Embryonic facial prominence (tissue), 1 donor: ENCODE results near the gene SEMA5A.

Experiments used
- DNase-seq: peaks from one replicate; pipeline ENCODE4 v3.0.0-alpha.2; 2016; ENCODE audit errors: extremely low spot score

Gene SEMA5A

DNA sequence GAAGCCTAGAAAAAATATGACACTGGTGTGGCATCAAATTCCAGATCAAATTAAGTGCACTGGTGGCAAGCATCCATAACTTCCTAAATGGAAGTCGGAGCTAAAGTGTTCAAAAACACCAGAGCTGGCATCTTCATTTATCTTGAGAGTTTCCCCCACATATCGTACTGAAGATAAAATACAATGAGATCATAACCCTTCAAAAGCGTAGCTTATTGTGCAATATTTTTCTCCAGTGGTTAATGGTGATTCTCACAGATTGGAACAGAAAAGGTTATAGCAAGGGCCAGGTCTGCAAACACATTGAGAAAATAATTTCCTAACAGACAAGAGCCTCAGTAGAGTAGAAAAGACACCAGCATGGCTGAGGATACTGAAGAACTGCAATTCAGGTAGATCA lies 147.6 kb downstream of the SEMA5A start:
- no peak for DNase-seq

DNA sequence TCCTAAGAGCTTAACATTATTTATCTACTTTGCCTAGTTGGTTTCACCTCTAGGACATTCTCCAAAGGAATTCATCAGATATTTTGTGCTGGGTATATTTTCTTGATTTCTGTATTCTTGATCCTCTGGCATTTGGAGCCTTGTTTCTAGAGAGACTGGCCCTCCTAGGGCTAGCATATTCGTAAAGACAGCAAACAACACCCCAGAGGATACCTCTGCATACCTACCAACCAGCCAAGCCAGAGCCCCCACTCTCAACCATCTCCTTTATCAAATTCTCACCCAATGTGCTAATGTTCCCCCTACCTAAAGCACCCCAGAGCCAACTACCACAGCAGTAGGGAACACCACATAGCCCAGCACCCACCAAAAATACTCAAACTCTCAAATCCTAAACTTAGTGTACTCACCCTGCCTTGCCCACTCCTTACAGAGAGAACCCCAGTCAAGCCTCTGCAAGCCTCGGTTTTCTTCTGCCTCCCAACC lies 149.5 kb downstream of the SEMA5A start:
- no peak for DNase-seq

DNA sequence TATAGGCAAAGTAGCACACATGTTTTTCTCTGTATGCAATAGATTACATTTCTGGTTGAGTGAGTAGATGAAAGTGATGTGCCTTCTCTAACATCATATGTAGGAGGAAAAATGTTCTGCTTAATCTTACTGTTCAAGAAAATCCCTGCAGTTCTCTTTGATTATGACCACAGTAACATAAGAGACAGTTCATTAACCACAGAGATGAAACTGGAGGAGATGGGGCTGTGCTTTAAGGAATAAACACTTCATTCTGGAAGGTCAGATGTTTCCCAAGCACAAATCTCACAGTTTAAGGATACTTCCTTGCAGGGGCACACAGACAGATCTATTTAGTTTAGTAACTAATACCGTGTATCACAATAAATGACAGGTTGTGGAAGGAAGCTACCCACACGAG lies 150.2 kb downstream of the SEMA5A start:
- DNase-seq, result no peak

DNA sequence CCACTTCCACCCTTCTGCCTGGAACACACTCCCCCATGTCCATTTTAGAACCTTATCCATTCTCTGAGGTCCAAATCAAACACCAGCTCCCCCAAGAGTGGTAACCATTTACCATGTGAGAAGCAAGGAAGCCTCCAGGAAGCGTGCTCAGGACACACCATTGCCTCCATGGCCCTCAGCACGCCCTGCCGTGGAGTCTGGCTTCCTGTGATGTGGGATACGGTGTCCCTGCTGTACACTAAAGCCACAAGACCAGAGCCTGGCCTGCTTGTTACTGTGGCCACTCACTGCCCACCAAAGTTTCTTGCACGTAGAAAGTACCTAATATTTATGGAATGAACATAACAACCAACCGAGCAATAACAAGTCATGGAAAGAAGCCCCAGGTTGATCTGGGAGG lies 151.7 kb downstream of the SEMA5A start:
- DNase-seq, result no peak

DNA sequence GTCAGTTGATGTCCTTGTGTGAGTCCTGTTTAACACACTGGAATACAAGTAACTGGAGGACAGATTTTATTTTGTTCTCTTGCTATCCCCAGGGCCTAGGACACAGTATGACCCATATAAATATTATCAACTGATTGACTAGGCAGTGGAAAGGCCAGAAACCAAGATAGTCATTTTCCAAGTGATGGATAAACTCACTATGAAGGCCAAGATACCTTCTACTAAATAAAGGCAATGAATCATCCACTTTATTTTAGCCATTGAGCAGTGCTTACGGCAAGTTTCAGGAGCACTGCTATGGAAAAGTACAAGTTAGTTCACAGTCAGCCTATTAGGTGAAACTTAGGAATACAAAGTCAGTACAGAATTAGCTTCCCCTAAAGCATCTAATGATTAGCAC lies 153.2 kb downstream of the SEMA5A start:
- DNase-seq, result no peak

DNA sequence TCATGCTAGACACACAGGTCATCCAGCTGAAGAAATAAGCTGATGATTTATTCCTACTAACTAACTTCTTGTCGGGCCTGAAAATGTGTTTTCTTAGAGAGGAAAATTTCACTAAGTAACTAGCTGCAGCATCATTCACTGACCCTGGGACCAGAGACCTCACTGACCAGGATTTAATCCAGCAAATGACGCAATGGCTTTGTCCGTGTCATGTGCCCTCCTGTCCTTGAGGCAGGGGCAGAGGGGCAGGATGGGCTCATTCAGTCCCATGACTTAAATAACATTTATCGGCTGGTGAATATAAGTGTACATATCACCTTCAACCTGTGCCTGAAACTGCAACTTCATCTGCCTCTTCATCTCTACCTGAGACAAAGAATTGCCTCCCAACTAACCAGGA lies 154.8 kb downstream of the SEMA5A start:
- no peak for DNase-seq

DNA sequence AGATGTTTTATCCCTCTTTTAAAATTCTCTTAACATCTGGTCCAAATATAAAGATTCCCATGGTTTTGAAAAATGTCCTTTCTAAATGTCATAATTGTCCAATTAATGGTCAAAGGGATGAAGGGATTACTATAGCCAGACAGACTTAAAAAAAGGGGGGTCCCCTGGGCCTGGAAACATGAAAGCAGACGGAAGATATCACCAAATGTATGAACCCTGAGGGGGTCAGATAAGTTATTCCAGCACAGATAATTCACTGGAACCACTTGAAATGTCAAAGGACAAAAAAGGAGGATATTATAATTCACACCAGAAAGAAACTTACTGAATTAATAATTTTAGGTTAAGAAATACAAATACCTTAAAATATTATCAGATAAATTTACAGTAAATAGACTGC lies 155.8 kb downstream of the SEMA5A start:
- DNase-seq, result no peak

DNA sequence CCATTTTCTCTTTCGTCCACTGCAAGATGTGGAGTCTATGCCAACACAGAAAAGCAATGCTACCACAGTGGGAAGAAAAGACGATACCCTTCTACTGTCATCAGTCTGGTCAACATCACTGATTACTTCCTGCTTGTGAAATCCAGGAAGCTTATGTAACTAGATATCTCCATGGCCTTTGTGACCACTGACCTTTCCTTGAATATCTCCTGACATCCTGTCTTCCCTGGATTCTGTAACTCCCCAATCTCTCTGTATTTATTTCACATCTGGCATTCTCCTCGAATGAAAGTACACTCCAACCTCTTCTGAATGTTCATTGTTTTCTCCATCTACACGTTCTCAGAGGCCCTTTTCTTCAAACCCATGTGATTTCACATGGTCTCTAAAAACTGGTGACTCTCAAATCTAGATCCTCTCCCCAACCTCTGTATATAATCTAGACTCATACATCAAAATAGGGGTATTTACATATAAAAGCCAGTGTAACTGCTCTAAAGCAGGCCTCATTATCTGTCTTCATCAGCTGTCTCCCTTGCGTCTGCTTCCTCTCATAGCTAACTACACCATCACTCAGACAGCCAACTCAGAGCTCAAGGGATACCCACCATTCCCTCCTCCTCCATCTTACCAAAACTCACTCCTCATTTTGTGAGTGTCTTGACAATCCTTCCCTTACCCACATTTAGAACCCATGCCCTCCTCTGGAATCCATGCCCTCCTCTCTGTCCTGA lies 156.8 kb downstream of the SEMA5A start:
- DNase-seq, result no peak

DNA sequence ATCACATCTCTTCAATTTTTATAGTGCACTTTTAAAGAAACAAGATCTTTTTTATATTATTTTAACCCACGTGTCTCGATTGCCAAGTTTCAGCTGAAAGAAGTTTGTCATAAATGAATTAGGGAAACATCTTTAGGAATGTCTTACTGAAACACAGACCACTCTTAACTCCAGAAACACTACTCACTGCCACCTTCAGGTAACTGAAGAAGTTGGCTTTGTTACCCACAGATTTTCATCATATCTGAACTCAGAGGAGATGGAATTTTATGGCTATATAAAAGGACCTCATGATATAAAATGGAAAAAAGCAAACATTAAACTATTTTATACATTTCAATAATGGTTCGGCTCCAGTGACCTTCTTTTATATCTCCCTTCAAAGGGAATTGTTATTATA lies 158.0 kb downstream of the SEMA5A start:
- no peak for DNase-seq

DNA sequence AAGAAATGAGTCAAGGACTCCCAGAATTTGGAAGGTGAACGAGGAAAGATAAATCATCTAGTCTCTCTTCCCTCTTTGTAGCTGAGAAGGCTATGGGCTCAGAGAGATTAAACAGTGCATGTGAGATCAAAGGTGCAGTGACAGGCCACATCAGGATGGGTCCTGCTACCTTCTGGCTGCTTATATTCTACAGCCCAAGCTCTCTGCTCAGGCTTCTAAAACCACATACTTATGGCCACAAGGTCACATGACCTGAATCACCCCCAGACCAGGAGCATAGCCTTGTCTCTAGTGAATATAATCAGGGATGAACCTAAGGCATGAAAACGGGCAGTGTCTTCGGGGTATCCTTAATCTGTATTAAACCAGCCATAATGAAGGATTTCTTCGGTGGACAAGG lies 158.9 kb downstream of the SEMA5A start:
- DNase-seq, result no peak

DNA sequence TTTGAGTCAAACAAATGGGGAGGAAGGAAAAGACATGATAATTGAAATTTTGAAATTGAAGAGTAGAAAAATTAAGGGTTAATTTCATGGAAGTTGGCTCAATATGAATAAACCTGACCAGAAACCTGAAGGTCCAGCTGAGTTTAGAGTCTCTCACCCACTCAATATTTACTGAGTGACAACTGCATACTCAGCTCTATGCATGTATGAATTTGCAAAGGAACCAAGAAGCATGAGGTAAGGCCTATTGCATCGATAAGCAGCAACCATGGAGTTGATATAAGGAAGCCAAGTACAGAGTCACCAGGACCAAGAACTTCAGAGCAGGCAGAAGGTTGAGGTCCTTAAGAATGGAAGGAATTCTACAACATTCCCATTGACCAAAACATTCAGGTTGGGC lies 163.4 kb downstream of the SEMA5A start:
- no peak for DNase-seq

DNA sequence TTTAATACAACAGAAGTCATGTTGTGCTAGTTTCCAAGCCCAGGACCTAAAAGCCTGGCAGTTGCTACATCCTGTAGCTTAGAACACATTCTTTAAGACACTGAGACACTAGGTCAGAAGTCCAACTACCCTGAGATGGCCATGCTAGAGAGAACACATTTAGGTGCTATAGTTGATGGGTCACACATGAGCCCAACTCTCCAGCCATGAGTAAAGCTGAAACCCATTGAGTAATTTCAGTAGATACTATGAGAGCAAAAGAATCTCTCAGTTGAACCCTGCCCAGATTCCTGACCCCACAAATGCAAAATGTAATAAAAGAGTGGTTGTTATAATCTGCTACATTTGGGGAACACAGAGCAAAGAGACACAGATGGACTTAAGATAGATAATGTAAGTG lies 164.4 kb downstream of the SEMA5A start:
- no peak for DNase-seq

DNA sequence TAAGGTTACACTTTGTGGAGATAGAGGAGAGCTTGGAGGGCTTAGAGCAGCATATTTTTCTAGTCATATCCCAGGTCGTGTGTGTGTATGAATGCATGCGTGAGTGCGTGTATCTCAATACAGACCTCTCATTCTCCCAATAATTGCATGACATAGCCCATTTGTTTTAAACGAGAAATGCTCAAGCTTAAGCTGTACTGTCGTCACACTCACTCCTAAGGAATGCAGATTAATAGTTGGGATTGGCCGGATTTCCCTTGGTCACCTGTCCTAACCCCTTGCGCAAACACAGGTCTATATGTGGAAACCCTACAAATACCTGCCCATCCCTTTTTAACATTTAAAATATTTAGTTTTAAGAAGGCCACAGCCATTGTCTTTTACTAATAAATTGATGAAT lies 165.8 kb downstream of the SEMA5A start:
- DNase-seq, result no peak

DNA sequence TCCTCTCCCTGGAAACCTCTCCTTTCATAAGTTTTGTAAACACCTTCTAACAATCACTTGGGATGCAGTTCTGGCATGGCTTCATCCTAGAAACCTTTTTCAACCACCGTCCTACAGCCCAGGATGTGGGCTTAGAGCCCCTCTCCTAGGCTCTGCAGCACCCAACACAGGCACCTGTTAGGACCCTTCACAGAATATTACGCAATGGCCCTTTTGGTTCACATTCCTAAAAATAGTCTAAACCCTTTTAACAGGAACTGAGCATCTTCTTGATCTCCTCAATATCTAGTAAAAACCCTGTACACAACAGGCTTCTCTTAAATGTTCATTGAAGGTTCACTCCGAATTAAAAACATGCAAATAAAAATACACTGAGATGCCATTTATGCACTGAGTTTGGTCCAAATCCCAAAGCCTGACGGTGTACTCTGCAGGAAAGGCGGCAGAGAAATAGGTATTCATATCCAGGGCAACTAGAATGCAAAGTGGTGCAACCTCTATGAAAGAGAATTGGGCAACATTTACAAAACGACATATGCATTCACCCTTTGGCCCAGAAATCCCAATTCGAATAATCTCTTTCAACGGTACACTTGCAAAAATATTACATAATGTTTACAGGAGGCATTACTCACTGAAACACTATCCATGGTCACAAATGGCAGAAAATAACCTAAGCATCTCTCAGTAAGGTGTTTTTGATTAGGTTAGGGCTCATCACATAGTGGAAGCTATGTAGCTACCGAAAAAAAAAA lies 169.3 kb downstream of the SEMA5A start:
- no peak for DNase-seq

DNA sequence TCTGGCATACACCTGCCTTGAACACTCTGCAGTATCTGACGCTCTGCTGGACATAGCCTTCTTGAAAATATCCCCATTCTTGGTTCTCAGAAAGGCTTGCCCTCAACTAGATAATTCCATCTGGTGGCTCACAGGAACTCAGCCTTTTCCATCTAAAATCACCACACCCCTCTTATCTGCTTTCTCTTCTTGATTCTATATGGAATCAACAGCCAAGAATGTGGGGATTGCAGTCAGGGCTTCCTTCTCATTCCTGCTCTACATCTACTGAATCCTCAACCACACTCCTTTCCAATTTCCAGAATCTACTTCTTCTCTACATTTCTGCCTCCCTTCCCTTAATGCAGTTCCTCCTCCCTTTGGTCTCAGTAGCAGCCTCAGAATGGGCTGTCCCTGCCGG lies 170.1 kb downstream of the SEMA5A start:
- DNase-seq, result no peak

DNA sequence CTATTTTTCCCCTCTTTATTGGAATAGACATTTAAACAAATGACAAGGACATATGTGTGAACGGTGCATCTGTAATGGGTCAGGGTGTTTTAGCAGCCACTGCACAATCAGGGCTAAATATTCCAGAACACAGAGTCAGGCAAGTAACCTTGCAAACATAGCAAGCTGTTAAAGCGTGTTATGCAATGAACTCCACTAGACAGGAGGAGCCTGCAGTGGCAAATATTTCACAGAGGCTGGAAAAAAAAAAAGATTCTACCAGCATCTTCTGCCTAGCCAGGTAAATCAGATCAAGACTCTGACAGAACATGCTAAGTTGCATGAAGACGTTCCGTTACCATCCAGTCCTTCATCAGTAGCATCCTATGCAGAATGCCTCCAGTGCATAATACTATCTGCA lies 171.8 kb downstream of the SEMA5A start:
- no peak for DNase-seq

DNA sequence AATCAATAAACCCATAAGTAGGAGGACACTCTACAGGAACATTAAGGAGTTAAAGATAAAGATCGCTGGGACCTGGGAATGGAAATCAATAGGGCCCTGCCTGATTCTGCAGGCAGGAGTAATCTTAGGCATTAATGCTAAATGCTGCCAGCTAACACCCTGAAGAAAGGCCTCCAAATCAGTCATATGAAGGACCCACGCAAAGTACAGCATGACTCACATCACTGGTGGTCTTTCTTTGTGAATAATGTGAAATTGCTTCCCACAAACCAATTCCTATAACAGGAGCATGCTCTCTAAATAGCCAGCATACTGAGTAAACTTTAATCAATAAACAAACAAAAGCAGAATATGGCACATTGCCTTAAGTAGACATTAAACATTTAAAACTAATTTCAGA lies 172.3 kb downstream of the SEMA5A start:
- DNase-seq, result no peak

DNA sequence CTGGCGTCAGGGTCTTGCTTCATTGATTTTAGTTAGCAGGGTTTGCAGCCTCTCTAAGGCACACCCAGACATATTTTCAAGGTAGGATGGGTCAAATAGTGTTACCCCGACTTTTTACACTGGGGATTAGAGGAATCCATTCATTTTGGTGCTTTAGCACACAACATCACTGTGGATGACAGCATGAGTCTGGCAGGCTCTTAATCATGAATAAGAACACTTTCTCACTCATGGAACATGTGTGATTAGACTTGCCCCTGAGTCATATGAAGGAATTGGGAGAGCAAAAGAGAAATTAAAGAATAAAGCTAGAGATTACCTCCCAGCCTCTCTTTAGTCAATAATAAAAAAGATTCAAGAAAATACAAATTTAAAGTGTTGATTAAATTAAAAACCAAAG lies 175.6 kb downstream of the SEMA5A start:
- DNase-seq, result no peak

DNA sequence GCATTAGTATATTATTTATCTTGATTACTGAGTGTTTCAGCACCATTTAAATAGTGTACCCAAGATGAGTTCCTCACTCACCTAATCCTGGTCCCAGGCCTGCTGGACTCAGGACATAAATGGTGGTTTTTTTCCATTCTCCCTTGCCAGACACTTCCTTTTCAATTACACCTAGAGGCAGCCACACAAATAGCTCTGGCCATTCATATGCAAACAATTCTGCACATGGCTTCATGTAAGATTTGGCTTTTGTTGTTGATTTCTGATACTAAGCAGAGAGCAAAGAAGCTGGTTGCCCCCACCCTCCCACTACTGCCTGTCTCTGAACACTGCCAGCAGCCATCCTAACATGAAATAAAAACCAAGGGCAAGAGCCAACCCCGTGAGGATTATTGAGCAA lies 180.4 kb downstream of the SEMA5A start:
- DNase-seq, result no peak

DNA sequence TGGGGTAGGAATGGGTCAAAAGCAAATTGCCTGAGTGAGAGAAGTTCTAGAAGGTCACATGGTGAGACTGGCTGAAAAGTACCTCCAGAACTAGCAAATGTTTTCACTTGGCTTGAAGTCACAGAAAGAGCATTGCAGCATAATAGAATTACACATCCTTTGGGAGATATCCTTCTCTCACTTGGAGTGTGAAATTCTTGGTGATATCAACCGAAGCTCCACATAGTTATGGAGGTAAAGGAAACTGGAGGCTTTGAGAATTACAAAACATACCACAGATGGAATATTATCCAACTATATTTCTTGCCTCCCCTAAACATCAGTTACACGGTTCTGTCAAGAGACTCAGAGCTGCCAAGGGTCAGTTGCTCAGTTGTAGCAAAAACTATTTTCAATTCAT lies 182.4 kb downstream of the SEMA5A start:
- no peak for DNase-seq

DNA sequence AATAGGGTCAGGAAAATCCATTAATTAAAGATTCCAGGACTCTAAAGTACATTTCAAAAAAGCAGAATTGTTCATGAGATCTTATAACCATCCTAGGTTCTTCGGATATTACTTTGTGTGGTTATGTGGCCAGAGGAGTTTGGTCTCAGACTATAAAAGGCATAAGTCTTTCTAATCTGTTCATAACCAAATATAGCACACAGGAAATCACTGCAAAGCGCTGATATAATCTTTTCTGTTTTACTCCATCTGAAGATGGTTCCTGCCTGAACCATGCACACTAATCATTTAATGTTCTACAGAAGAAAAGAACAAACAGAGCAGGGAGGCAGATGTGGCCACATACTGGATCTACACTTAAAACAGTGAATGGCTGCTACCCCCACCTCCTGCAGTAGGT lies 182.8 kb downstream of the SEMA5A start:
- no peak for DNase-seq

DNA sequence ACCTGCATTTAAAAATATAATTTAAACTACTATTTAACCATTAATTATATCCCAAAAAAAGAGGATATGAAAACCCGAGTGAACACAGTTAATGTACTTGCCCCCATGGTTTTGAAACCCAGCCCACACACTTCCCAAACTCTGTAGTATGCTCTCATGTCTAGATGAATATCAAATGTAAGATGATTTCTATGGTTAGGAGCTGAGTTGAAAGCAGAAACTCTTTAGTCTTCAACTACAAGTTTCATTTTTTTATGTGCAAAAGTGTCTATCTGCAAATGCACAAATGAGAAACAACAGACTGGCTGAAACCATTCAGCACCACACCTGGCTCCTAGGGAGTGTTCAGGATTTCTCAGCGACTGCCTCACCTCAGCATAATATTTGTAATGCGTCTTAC lies 183.3 kb downstream of the SEMA5A start:
- DNase-seq, result no peak

DNA sequence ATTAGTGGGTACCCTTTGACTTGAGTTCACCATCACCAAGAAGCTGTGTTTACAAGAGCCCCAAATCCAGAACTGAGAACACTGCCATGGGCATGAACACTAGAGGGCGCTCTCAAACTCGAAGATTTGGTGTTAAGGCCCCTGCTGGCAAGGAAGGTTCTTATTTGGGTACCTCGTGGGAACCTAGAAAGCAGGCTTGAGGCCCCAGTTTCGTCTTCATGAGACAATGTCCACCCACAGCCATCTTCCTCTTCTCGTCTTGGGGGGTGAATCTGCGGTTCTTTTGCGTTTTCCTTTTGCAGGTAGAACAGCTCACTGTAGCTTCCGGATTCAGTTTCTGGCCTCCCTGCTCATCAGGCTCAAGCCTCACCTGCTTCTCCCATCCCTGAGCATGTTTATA lies 184.0 kb downstream of the SEMA5A start:
- no peak for DNase-seq
